GM12878 (cell line): ENCODE measurements around the gene STPG3. TPM values are rescaled to one million over a fixed set of nuclear protein-coding genes. Genes with fewer than 3 reads are reported as not detected.

Experiments
- ATAC-seq: fragments of 200-7000 bp; cut with Tn5 transposase; 3 replicates; pipeline ENCODE4 v1.9.1; 2020; ENCODE audit warnings: mild to moderate bottlenecking, moderate library complexity
- BruUV-seq: library from RNA; stranded (reverse); fragments of 400-500 nt; replicated peaks from 2 replicates; lab custom pipeline; 2021; lab: Mats Ljungman, UMichigan
- CTCF ChIA-PET: fragments of 300-600 bp; sonication (Branson Sonifier 250); formaldehyde crosslinking; extraction: SDS; loops from one replicate; lab custom pipeline; 2021; ENCODE audit warnings: inconsistent platforms; lab: Yijun Ruan, JAX
- POLR2A ChIA-PET: fragments of 350-600 bp; formaldehyde crosslinking; extraction: SDS; loops from one replicate; lab custom pipeline; 2021; ENCODE audit warnings: inconsistent platforms; lab: Charles Lee
- RAD21 ChIA-PET: fragments of 300-600 bp; sonication (Branson Sonifier 250); formaldehyde crosslinking; loops from one replicate; lab custom pipeline; 2023; ENCODE audit warnings: antibody characterized with exemption; ENCODE audit not compliant: unreplicated experiment; lab: Charles Lee
- SMC1A ChIA-PET: fragments of 300-600 bp; sonication (Branson Sonifier 250); formaldehyde crosslinking; loops from one replicate; lab custom pipeline; 2023; ENCODE audit not compliant: unreplicated experiment, uncharacterized antibody; lab: Charles Lee
- DNase-seq: peaks from one replicate; pipeline ENCODE4 v3.0.0-alpha.2; 2011; ENCODE audit warnings: low read depth, low spot score
- FAIRE-seq: peaks from 3 replicates; lab custom pipeline; 2011; peaks lifted over from hg19 to GRCh38; lab: Jason Lieb, UNC
- H2AFZ ChIP-seq: 2 replicates; pipeline ENCODE4 v1.6.0; 2011; ENCODE audit warnings: low read depth, low read length, control low read depth; ENCODE audit not compliant: control insufficient read depth
- H3K27ac ChIP-seq: 2 replicates; pipeline ENCODE4 v1.5.1; 2011; ENCODE audit warnings: control low read depth; ENCODE audit not compliant: control insufficient read depth, insufficient read depth
- H3K27me3 ChIP-seq, 2 experiments: replicated peaks in 1 of 2; 2 replicates each; pipeline versions ENCODE4 v1.6.0 to v1.6.1; 2011; ENCODE audit warnings: low read length in 1 of 2; ENCODE audit not compliant: control insufficient read depth in 2 of 2, insufficient read depth in 2 of 2
- H3K36me3 ChIP-seq, 2 experiments: 2 replicates each; pipeline ENCODE4 v1.5.1; 2011; ENCODE audit warnings: low read length in 1 of 2; ENCODE audit not compliant: control insufficient read depth in 2 of 2, insufficient read depth in 2 of 2
- H3K4me1 ChIP-seq: 2 replicates; pipeline ENCODE4 v1.6.1; 2011; ENCODE audit warnings: mild to moderate bottlenecking, low read length, moderate library complexity, mixed read lengths; ENCODE audit not compliant: control insufficient read depth, insufficient read depth
- H3K4me2 ChIP-seq: 2 replicates; pipeline ENCODE4 v1.6.0; 2011; ENCODE audit warnings: control low read depth; ENCODE audit not compliant: control insufficient read depth, insufficient read depth
- H3K4me3 ChIP-seq: fragments of 200-600 bp; sonication (generic); 2 replicates; pipeline ENCODE4 v1.5.1; 2016
- H3K79me2 ChIP-seq: 2 replicates; pipeline ENCODE4 v1.6.0; 2011; ENCODE audit warnings: low read length; ENCODE audit not compliant: control insufficient read depth, insufficient read depth
- H3K9ac ChIP-seq: 2 replicates; pipeline ENCODE4 v1.8.0; 2011; ENCODE audit warnings: low read length, control low read depth, mixed read lengths; ENCODE audit not compliant: control insufficient read depth, insufficient read depth
- H3K9me3 ChIP-seq: replicated peaks from 3 replicates; pipeline ENCODE4 v1.5.1; 2011; ENCODE audit warnings: mild to moderate bottlenecking, low read length; ENCODE audit not compliant: control insufficient read depth, insufficient read depth
- H4K20me1 ChIP-seq: 2 replicates; pipeline ENCODE4 v1.6.0; 2011; ENCODE audit not compliant: control insufficient read depth, insufficient read depth
- BCL11A ChIP-seq: IDR thresholded peaks from 2 replicates; pipeline ENCODE4 v1.6.1; 2011; ENCODE audit warnings: low read depth, low read length
- BMI1 ChIP-seq: fragments of 450-650 bp; IDR thresholded peaks from 2 replicates; pipeline ENCODE4 v1.6.1; 2016; ENCODE audit warnings: mild to moderate bottlenecking, moderate library complexity, borderline replicate concordance
- EZH2 ChIP-seq: IDR thresholded peaks from 2 replicates; pipeline ENCODE4 v1.6.1; 2012; ENCODE audit warnings: low read depth, mild to moderate bottlenecking, control low read depth, inconsistent platforms, low read length, borderline replicate concordance; ENCODE audit not compliant: control insufficient read depth
- HDAC2 ChIP-seq: fragments of 200-600 bp; sonication (generic); IDR thresholded peaks from 2 replicates; pipeline ENCODE4 v1.6.1; 2017
- IRF5 ChIP-seq: fragments of 450-650 bp; IDR thresholded peaks from 2 replicates; pipeline ENCODE4 v1.6.1; 2017; ENCODE audit warnings: borderline replicate concordance
- MEF2B ChIP-seq: fragments of 450-650 bp; IDR thresholded peaks from 2 replicates; pipeline ENCODE4 v1.6.1; 2018; ENCODE audit warnings: mild to moderate bottlenecking, moderate library complexity; ENCODE audit not compliant: partially characterized antibody, poor library complexity, severe bottlenecking
- NFXL1 ChIP-seq: fragments of 450-650 bp; IDR thresholded peaks from 2 replicates; pipeline ENCODE4 v1.6.1; 2017; ENCODE audit warnings: antibody characterized with exemption, mild to moderate bottlenecking, borderline replicate concordance
- POU2F2 ChIP-seq: IDR thresholded peaks from 3 replicates; pipeline ENCODE4 v1.6.1; 2011; ENCODE audit warnings: low read depth, mild to moderate bottlenecking, low read length, borderline replicate concordance
- SMAD5 ChIP-seq: IDR thresholded peaks from 2 replicates; pipeline ENCODE4 v1.6.1; 2016; ENCODE audit warnings: antibody characterized with exemption, low read depth
- SPI1 ChIP-seq: IDR thresholded peaks from 2 replicates; pipeline ENCODE4 v1.6.1; 2011; ENCODE audit warnings: low read depth, mild to moderate bottlenecking, low read length, moderate library complexity, borderline replicate concordance; ENCODE audit not compliant: insufficient read depth
- SUPT20H ChIP-seq: IDR thresholded peaks from 2 replicates; pipeline ENCODE4 v1.6.1; 2011; ENCODE audit warnings: low read depth, mild to moderate bottlenecking, low read length, moderate library complexity, borderline replicate concordance; ENCODE audit not compliant: control insufficient read depth
- TAF1 ChIP-seq: IDR thresholded peaks from 2 replicates; pipeline ENCODE4 v1.6.1; 2011; ENCODE audit warnings: mild to moderate bottlenecking, low read depth, low read length, borderline replicate concordance
- WGBS: methylation state at CpG from one replicate; pipeline ENCODE4 v1.1.6; 2016; ENCODE audit warnings: low lambda C conversion rate; ENCODE audit not compliant: insufficient replicate concordance, insufficient coverage; ENCODE audit errors: missing lambda C conversion rate; 5-methylcytosine and 5-hydroxymethylcytosine counted together
- in situ Hi-C: fragments of 300-500 bp; cut with MboI; formaldehyde crosslinking; loops from 9 replicates; pipeline ENCODE4 v1.14.3; 2018; ENCODE audit warnings: mixed read lengths
- intact Hi-C: fragments of 100-400 bp; cut with micrococcal nuclease; formaldehyde crosslinking; loops from one replicate; pipeline ENCODE4 v1.14.2; 2022; ENCODE audit not compliant: unreplicated experiment
- polyA plus RNA-seq, 11 experiments: library from polyadenylated mRNA; depleted of rRNA in 4 of 11; unstranded in 6 of 11; stranded (reverse) in 5 of 11; fragments of >200 nt; fragmentation: Nextera tagmentation in 4 of 11; fragmentation: Illumina TruSeq in 1 of 11; extraction: Ambion mirVana in 4 of 11; extraction: Trizol in 1 of 11; gene quantifications; 1 replicate in 1 of 11; 2 replicates in 10 of 11; pipeline versions ENCODE4 v1.2.1 to v1.2.3, GENCODE V29; 2011 to 2016; ENCODE audit warnings: inconsistent platforms in 2 of 11, missing spikeins in 2 of 11, low read depth in 1 of 11
- total RNA-seq, 4 experiments: library from RNA; depleted of rRNA in 3 of 4; stranded (reverse); fragments of >200 nt in 3 of 4; fragmentation: Illumina TruSeq in 1 of 4; extraction: Trizol in 1 of 4; gene quantifications; 2 replicates each; pipeline versions ENCODE4 v1.2.1 to v1.2.3, GENCODE V29; 2013 to 2021
- TF ChIP-seq, protein P1 (sequence below): fragments of 450-650 bp; IDR thresholded peaks from 2 replicates; pipeline ENCODE4 v1.6.1; 2018; ENCODE audit warnings: borderline replicate concordance, mild to moderate bottlenecking; ENCODE audit not compliant: partially characterized antibody

STPG3 gene
- total and polyA plus RNA-seq, 10 of the 15 experiments (the other 5 are each of a cell fraction or from before 2014, with no cell fraction given): not detected

- ChIA-PET CTCF (interaction anchor here (1.2 kb wide), 1 partner anchor 111 kb away, joined by 4 read pairs; no protein-coding TSS in a partner anchor), RAD21 (no interaction called here), POLR2A (interaction anchor here (1.2 kb wide), 1 partner anchor 10 kb away, joined by 3 read pairs; the partner anchor contains the start of gene TUBB4B), SMC1A (no interaction called here)
- TF ChIP-seq NFXL1: no peak
- no peak for TF ChIP-seq MEF2B
- no peak for TF ChIP-seq SPI1
- no peak for TF ChIP-seq SMAD5
- TF ChIP-seq, protein P1, sequence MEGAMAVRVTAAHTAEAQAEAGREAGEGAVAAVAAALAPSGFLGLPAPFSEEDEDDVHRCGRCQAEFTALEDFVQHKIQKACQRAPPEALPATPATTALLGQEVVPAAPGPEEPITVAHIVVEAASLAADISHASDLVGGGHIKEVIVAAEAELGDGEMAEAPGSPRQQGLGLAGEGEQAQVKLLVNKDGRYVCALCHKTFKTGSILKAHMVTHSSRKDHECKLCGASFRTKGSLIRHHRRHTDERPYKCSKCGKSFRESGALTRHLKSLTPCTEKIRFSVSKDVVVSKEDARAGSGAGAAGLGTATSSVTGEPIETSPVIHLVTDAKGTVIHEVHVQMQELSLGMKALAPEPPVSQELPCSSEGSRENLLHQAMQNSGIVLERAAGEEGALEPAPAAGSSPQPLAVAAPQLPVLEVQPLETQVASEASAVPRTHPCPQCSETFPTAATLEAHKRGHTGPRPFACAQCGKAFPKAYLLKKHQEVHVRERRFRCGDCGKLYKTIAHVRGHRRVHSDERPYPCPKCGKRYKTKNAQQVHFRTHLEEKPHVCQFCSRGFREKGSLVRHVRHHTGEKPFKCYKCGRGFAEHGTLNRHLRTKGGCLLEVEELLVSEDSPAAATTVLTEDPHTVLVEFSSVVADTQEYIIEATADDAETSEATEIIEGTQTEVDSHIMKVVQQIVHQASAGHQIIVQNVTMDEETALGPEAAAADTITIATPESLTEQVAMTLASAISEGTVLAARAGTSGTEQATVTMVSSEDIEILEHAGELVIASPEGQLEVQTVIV: no peak
- TF ChIP-seq IRF5: no peak
- TF ChIP-seq TAF1: no peak
- TF ChIP-seq BCL11A: no peak
- TF ChIP-seq EZH2: no peak
- TF ChIP-seq BMI1: no peak
- no peak for TF ChIP-seq HDAC2
- TF ChIP-seq POU2F2: no peak
- no peak for TF ChIP-seq SUPT20H
- no peak for ATAC-seq
- DNase-seq: no peak
- WGBS: 21% methylated on average over 14 of the region's 14 CpGs
- no peaks in the 10 kb centered on the region for H3K79me2 ChIP-seq
- H3K4me2 ChIP-seq: no peak within 1 kb of the TSS
- H3K9me3 ChIP-seq: no peaks in the 10 kb centered on the region
- no peaks in the 10 kb centered on the region for H3K27me3 ChIP-seq
- H4K20me1 ChIP-seq: no peaks in the 10 kb centered on the region
- H3K27ac ChIP-seq: no peak within 1 kb of the TSS
- no peak within 1 kb of the TSS for H2AFZ ChIP-seq
- no peak for FAIRE-seq
- intact Hi-C loops (no loop called here), in situ Hi-C loops (no loop called here)
- H3K4me3 ChIP-seq: no peak within 1 kb of the TSS
- peaks cover 2% of the 10 kb centered on the region; the same call in 1 of the 2 replicates for H3K4me1 ChIP-seq
- no TSS peak for BruUV-seq
- no peak within 1 kb of the TSS for H3K9ac ChIP-seq
- no peaks in the 10 kb centered on the region for H3K36me3 ChIP-seq
These were observed 20.2 kb upstream of the STPG3 start, which contains the start of gene SLC34A3 for GRCh38 chr9:137230705-137231371. Gene SLC34A3, plus strand, starts transcription at chr9:137230901. Its CDS starts 802 bp downstream, at chr9:137231703.
